Activated CD8-positive, alpha-beta memory T cell treated with anti-CD3 and anti-CD28 coated beads, Interleukin-2, amount 50 U/mL, for 48 hours (primary cell): ENCODE measurements around the gene SERPINB4.
"Not testable (repeated sequence)": the region's sequence is repeated elsewhere in the genome, so short reads cannot be mapped to it uniquely, and the experiment has no call there.

Source experiments
- DNase-seq: peaks from one replicate; pipeline ENCODE4 v3.0.0-alpha.2; 2020

The SERPINB4 gene

DNA sequence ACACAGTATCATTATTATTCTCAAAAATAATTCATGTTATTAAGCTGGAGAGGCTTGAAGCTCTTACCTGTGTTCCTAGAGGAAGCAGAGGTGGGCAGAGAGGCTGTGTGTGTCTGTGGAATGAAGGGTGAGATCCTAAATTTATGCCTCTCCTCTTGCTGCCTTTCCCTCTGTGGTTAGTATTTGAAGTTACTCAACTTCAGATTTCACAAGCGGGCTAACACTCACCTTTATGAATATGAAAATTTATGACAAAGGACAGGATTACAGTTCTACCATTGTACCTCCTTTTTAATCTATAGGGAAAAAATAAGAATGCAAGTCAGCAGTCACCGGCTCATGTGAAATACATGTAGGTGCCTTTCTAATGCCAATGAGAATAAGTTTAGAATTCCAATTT is at the start of gene SERPINB4:
SERPINB4 (minus strand) TSS at position 115 of the 400 bp plus-strand sequence. CDS start 679 bp downstream, outside the sequence.
- DNase-seq = not testable (repeated sequence)

DNA sequence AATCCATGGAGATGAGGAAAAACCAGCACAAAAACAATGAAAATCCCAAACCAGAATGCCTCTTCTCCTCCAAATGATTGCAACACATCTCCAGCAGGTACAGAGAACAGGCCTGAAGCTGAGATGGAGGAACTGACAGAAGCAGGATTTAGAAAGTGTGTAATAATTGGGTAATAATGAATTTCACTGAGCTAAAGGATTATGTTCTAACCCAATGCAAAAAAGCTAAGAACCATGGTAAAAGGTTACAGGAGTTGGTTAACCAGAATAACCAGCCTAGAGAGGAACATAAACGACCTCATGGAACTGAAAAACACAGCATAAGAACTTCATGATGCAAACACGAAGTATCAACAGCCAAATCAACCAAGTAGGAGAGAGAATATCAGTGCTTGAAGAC is 45.0 kb upstream of the SERPINB4 start:
- DNase-seq = no peak

DNA sequence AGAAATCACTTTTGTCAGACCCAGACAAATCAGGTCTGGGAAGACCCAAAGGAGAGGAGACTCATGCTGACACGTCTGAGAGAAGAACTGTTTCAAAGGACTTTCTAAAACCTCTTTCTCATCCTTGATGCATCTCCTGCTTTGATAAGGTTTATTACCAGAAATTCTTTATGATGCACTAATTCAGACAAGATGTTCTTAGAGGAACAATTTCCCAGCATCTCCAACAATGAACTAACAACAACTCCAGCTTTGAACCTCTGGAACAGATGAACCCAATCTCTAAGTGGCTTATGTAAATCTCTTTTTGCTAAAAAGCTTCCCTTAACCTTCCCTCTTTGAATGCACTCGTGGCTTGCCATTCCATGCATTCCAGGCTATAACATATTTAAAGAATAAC is 42.8 kb upstream of the SERPINB4 start:
- DNase-seq = no peak

DNA sequence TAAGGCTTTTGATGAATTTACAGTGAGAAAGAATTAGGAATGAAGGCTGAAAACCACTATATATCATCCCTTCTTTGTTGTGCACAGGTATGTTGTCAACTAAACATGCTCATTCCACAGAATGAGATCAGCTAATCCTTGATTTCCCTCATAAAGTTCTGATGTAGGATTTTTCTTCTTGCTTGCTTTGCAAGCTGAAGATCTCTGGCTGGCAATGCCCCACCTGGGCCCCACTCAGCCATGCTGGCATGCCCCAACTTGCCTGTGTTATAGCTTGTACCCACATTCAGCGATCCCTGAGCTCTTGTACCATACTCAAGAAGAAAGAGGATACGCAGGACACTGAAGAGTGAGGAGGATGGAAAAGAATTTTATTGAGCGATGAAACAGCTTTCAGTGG is 40.7 kb upstream of the SERPINB4 start:
- DNase-seq = no peak

DNA sequence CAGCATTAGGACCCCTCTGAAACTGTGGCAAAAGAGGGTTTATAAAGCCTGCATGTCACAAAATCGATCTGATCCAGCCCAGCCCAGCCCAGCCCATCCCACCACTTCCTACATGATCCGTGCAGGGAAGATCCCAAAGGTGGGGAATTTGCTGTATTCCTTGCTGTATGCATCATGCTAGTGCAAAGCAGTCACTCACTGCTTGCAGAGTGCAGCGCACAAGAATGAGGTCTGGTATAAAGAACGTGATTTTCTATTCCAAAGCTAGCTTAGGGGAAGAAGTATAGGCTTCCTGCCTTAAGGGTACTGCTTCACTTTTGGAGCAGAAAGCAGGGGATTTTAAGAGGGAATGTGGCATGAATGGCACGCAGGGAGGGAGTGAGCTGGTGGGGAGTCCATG is 39.8 kb upstream of the SERPINB4 start:
- DNase-seq = no peak

DNA sequence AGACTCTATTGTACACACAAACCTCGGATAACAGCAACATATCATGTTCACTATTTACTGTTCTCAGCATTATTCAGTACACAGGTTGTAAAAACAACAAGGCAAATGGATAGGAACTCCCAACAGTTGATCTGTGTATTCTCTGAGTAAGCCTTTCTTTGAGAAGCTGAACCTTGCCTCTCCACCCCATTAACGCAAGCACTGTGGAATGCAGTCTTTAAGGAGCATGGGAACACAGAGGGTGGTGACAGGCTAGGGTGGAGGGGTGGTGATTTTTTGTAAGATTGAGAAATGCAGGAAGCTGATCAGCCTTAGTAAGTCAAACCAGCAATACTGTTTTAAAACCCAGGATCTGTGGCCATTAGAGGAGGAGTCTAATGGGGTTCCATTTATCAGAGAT is 39.1 kb upstream of the SERPINB4 start:
- DNase-seq = no peak

DNA sequence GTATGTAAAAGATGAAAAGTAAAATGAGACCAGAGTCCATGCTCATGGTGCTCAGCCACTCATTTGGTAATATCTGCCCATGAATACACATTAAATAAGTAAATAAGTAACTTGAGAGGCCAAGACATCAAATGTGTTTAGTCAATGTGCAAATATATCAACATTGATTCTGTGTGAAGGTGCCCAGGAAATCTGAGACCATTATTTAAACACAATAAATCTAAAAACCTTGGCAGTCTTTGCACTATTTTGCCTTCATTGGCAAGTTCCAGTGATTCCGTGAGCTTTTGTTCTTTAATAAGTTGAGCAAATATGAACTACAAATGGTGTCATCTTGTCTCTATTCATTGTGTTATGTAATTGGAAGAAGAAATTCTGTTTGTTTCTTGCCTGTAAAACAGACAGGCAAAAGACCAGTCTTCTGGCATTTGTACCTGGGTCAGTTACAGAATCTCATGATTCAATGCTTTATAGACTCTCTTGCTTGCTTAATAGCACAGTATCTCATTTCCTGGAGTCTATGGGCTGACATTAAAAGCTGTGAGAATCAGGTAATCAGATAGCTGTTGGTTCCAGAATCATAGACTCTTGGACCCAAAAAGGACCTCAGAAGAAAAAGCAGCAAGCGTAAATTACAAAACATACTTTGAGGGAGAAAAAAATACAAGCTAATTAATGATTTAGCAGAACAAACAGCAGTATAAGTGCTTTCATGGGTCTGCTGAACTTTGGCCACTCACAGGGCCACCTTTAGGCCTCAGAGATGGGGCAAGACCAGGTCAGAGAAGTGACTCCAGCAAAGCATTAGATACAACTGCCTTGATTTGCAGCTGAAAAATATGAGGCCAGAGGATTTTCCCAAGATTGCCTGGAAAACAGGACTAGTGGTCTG is 37.6 kb upstream of the SERPINB4 start:
- no peak for DNase-seq

DNA sequence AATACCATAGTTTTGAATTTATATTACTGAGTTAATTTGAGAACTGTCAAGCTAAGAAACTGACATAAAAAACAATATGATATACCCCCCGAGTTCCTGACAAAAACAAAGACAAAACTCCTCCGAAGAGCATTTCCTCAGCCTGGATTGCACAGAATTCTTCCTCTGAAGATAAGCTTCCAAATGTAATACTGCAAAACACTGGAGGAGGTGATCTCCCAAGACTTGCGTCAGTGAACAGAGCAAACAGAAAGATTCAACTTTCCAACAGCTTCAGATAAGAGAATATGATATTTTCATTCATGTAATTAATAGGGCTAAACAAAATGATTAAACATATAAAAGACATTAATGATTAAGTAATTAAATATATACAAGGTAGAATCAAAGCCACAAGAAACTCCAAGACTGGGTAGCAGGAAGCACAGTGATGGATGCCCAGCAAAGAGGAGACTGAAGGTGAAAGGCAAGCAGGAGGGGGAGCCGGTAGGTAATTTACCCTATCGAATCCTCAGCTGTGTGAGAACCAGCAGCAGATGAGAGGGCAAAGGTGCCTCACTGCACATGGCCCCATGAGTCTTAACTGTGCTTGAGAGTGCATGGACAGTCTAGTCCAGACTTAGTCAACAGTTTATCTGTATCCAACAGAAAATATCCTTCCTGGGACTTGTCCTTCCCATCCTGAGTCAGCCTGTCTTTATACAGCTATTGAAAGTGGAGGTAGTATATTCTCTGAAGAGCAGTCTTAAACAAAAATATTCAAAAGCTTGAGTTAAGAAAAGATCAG is 36.0 kb upstream of the SERPINB4 start:
- no peak for DNase-seq

DNA sequence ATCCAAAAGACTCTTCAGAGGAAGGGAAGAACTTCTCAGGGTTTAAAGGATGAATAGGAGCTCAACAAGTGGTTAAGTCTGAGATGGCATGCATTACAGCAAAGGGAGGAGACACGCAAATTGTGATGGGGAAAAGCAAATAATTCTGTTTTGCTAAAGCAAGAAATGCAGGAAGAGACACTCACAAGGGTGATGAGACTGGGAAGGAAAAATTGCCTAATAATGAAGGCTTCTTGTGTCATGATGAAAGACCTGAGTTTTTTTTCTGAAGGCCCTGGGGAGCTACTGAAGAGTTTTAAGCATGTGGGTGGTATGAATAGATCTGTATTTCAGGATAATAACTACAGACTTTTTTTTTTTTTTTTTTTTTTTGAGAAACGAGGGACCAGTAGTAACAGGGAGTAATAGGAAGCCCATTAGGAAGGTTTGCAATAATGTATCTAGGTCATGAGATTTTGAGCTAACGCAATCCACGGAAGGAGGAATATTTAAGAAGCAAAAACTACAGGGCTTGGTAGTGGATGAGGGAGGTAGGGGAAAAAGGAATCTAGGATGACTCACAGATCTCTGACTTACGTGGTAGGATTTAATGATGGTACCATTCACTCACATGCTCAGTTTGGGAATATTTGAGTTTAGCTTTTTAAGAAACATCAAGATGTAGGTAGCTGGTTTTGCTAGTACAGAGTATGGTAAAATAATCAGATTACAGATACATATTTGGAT is 33.6 kb upstream of the SERPINB4 start:
- DNase-seq = no peak

DNA sequence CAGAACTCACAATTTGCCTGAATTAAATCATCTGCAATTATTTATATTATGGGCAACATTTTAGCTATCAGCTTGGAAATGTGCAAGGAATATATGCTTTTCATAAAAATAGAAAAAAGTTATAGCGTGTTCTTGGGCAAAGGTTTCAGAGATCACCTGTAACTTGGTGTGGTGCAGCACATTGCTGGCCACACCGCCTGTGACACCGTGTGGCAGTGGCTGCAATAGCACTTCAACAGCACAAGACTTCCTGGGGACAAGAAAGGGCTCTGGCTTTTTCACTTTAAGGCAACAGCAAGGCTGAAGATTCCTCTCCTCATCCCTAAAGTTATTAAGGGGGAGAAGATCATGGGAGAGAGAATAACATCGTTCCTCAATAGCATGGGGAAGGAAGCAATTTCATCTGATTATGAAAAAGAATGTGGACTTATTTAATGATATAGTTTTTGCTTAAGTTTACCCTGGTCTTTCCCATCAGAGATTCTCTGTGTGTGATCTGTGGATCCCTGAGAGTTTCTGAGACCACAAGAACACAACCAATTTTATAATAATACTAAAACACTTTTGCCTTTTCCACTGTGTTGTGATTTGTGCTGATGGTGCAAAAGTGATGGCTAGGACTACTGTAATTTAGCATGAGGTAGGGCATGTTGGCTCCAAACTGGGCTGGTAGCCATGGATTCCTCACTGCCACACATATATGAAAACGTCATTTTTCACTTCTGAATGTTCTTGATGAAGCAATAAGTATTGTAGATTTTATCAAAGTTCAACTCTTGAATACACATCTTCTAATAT is 32.7 kb upstream of the SERPINB4 start:
- DNase-seq = no peak

DNA sequence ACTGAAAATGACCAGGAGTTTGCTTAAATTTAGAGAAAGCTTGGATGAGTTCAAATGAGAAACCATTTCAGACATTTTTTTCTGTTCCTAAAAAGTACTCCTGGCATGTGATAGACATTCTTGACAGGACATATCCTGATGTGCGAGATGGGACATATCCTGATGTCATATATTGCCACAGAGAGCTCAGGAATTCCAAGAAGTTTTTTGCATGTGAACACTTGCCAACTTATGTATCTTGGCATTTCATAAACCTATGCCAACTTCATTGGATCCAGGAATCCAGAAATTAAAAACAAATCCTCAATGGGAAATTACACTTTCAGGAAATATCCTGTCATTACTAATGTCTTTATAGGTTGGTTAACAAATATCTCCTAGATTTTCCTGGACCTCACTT is 20.5 kb upstream of the SERPINB4 start:
- no peak for DNase-seq

DNA sequence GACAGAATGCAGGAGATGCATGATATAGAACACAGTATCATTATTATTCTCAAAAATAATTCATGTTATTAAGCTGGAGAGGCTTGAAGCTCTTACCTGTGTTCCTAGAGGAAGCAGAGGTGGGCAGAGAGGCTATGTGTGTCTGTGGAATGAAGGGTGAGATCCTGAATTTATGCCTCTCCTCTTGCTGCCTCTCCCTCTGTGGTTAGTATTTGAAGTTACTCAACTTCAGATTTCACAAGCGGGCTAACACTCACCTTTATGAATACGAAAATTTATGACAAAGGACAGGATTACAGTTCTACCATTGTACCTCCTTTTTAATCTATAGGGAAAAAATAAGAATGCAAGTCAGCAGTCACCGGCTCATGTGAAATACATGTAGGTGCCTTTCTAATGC is 17.7 kb upstream of the SERPINB4 start, which contains the start of gene SERPINB3:
SERPINB3 (minus strand) TSS at position 144 of the 400 bp plus-strand sequence. CDS start 677 bp downstream, outside the sequence.
- DNase-seq = not testable (repeated sequence)

DNA sequence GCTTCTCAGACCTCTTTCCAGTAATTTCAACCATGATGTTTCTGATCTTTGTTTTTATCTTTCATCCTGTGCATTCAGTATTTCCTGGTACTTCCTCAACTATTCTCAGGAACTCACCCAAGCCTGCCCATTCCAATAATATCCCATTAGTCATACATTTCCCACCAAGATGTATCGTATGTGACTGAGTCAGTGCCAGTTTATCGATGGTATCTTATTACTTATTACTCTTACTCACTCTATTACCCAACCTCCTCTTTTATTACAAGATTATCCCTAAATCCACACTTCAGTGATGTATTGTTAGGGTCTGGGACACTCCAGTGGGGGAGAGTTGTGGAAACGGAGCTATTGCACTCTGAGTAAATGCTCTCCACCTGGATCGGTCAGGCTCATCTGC is 14.9 kb upstream of the SERPINB4 start:
- not testable (repeated sequence) for DNase-seq

DNA sequence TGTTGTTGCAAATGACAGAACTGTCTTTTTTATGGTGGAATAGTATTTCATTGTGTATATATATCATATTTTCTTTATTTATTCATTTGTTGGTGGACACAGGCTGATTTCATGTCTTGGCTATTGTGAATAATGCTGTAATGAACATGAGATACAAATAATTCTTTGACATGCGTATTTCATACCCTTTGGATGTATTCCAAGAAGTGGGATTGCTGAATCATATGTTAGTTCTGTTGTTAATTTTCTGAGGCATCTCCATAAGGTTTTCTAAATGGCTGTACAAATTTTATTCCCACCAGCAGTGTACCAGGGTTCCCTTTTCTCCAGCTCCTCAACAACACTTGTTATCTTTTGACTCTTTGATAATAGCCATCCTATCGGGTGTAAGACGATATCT is 6.2 kb upstream of the SERPINB4 start:
- not testable (repeated sequence) for DNase-seq

DNA sequence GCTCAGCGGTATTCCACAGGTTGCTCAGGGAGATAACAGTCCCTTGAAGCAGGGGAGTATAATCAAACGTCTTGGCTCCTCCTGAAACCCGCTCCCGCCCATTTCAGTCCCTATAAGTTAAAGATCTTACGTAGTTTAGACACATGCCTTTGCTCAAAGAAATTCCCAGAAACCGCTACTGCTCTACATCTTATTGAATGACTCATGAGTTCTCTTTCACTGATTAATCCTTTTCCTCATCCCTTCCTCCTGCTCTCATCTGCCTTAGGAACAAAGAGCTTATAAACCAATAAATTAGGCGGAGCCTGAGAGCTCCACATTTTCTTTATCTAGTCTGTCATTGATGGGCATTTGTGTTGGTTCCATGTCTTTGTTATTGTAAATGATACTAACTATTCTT is 4.2 kb upstream of the SERPINB4 start:
- no peak for DNase-seq

DNA sequence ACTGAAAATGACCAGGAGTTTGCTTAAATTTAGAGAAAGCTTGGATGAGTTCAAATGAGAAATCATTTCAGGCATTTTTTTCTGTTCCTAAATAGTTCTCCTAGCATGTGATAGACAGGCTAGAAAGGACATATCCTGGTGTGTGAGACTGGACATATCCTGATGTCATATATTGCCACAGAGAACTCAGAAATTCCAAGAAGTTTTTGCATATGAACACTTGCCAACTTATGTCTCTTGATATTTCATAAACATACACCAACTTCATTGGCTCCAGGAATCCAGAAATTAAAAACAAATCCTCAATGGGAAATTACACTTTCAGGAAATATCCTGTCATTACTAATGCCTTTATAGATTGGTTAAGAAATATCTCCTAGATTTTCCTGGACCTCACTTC is 2.9 kb upstream of the SERPINB4 start:
- DNase-seq = no peak

DNA sequence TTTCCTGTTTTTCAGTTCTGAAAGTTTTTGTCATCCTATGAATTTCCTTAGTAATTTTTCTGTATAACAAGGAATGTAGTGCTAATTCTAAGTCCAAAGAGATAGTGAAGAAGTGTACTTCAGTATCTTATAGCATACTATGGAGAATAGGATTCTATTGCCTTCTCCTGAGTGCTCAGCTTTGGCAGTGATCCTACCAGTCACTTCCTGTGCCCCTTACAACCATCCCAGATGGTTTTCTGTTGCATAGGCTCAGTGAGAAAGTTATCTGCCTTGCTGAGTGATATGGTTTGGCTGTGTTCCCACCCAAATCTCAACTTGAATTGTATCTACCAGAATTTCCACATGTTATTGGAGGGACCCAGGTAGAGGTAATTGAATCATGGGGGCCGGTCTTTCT is 638 bp upstream of the SERPINB4 start:
- DNase-seq = not testable (repeated sequence)

DNA sequence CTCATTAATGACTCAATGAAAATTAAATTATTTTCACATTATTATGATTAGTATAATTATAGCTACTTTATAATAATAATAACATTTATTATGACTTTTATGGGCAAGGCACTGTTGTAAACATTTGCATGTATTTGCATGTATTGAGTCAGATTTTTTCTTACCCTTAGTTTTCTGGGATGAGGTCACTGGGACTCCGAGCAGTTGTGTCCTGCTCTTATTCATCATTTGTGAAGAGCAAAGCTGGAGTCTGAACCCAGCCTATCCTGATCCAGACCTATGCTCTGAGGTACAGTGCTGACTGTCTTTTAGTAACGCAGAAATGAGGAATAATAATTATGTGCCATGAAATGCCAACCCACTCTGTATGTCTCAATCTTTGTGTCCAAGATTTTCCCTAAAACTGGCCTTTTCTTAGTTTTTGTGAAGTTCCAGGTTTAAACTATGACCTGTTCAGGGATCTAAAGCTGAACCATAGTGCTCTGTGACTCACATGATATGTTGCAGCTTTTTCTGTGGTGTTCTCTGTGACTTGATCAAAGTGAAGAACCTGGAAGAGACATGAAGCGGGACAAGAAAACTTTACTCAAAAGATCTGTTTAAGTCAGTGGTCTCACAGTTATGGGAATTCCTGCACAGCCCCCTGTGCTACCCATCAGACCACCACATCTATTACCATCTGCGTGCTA is 1.2 kb downstream of the SERPINB4 start:
- DNase-seq = not testable (repeated sequence)

DNA sequence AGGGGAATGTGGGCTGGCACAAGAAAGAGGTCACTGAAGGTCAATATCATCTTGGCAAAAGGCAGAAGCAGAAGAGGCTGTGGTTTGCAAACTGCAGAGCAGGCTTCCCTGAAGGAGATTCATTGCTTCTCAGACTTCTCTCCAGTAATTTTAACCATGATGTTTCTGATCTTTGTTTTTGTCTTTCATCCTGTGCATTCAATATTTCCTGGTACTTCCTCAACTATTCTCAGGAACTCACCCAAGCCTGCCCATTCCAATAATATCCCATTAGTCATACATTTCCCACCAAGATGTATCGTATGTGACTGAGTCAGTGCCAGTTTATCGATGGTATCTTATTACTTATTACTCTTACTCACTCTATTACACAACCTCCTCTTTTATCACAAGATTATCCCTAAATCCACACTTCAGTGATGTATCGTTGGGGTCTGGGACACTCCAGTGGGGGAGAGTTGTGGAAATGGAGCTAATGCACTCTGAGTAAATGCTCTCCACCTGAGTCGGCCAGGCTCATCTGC is 2.8 kb downstream of the SERPINB4 start:
- DNase-seq = not testable (repeated sequence)

DNA sequence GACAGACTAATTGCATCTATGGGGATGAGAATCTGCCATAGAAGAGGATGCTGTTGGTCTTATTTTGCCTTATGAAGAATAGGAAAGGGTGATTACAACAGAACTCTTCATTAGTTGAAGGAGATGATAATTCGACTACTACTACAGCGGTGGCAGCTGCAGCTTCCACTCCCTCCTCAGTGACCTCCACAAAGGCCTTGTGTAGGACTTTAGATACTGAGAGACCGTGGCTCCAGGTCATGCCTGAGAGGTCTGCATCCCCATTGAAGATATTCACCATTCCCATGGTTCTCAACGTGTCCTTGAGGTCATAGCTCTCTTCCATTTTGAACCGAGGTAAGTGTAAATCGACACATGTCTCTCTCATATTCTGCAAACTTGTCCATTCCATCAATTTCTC is 6.4 kb downstream of the SERPINB4 start:
- no peak for DNase-seq

DNA sequence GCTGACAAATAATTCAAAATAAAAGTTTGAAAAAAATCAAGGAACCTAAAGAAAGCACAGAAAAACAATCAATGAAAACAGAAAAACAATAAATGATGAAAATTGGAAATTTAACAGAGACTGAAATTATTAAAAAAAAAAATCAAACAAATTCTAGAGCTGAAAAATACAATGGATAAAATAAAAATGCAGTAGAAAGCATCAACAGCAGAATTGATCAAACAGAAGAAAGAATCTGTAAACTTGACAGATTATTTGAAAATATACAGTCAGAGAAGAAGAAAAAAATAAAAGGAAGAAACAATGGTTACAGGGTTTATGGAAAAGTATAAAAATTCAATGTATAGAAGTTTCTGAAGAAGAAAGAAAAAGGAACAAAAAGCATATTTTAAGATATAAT is 16.2 kb downstream of the SERPINB4 start:
- DNase-seq = no peak
